ENCODE results near the gene ERBB2.

Gene ERBB2

DNA sequence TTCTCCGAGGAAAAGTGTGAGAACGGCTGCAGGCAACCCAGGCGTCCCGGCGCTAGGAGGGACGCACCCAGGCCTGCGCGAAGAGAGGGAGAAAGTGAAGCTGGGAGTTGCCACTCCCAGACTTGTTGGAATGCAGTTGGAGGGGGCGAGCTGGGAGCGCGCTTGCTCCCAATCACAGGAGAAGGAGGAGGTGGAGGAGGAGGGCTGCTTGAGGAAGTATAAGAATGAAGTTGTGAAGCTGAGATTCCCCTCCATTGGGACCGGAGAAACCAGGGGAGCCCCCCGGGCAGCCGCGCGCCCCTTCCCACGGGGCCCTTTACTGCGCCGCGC, at the start of gene ERBB2:
ERBB2 (plus strand) TSS at position 247 of the 330 bp plus-strand sequence. CDS start 175 bp downstream, outside the sequence.
- no peak for DNase-seq

DNA sequence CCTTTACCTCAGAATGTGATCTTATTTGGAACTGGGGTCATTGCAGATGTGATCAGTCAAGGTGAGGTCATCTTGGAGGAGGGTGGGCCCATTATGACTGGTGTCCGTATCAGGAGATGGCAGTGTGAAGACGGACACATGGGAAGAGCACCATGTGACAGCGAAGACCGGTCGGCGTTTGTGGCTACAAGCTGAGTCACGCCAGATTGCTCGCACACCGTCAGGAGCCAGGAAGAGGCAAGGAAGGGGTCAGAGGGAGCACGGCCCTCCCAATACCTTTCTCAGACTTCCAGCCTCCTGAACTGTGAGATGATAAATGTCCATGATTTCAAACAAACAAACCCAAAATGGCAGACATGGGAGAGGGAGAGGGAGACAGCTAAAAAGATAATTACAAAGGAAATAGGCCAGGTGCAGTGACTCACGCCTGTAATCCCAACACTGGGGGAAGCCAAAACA, 49.7 kb upstream of the ERBB2 start:
- no peak for DNase-seq

GRCh38 chr17:39651923-39652586, 47.8 kb upstream of the ERBB2 start:
- no peak for DNase-seq

GRCh38 chr17:39652587-39653315, 47.1 kb upstream of the ERBB2 start:
- DNase-seq, result no peak

- no peak for DNase-seq
Observed at GRCh38 chr17:39653316-39653661, 46.6 kb upstream of the ERBB2 start.

GRCh38 chr17:39653662-39654331, 46.1 kb upstream of the ERBB2 start:
- DNase-seq, result peak; percentile 42 to 73 (median 63)

DNA sequence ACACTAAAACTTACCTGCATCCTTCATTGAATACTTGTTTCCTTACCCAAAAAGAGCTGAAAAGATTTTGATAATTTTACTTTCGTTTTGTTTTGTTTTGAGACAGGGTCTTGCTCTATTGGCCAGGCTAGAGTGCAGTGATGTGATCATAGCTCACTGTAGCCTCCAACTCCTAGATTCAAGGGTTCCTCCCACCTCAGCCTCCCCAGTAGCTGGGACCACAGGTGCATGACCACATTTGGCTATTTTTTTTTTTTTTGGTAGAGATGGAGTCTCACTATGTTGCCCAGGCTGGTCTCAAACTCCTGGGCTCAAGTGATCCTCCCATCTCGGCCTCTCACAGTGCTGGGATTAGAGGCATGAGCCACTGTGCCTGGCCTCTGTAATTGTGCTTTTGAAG, 44.8 kb upstream of the ERBB2 start:
- DNase-seq, result no peak

- no peak for DNase-seq
Observed at GRCh38 chr17:39658346-39658745, 41.5 kb upstream of the ERBB2 start.

DNA sequence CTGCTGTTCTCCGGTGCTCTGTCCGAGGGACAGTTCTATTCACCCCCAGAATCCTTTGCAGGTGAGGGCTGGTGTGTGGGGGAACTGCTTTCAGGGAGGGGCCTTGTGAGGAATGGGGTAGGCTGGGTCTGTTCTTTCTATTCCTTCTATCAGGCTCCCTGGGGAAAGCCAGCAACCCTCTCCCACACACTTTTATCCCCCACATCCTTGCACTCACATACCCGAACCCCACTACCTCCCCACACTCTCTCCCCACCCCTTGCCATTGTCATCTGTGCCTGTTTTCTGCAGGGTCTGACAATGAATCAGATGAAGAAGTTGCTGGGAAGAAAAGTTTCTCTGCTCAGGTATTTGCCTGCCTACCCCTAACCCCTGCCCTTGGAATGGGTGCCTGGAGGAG, 41.1 kb upstream of the ERBB2 start:
- no peak for DNase-seq

DNA sequence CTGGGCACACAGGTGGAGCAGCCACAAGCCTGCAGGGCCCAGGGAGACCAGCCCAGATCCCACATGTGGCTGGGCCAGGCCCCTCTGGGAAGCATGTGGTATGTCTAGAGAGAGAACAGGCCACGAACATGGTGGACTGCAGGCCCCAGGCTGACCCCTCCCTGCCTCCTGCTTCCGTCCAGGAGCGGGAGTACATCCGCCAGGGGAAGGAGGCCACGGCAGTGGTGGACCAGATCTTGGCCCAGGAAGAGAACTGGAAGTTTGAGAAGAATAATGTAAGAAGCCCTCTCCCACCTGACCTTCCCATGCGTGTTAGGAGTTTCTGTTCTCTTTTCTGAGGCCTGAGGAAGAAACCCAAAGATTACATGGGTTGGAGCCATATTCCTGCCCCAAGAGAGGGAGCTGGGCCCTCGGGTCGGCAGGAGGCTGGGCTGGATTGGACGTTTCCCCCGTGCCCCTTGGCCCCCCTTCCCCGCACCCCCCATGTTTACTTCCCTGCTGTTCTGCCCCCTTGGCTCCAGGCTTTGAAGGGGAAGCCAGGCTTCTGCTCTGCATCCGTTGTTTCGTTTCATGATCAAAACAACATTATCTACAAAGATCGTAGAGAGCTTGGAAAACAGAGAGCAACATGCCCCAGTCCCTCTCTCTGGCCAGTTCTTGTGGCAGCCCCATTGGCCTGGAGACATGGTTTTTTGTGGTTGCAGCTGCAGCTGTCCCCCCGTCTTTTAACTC, 40.4 kb upstream of the ERBB2 start:
- no peak for DNase-seq

GRCh38 chr17:39660011-39660360, 39.9 kb upstream of the ERBB2 start:
- no peak for DNase-seq

GRCh38 chr17:39660397-39661385, 39.2 kb upstream of the ERBB2 start:
- DNase-seq, result no peak

DNA sequence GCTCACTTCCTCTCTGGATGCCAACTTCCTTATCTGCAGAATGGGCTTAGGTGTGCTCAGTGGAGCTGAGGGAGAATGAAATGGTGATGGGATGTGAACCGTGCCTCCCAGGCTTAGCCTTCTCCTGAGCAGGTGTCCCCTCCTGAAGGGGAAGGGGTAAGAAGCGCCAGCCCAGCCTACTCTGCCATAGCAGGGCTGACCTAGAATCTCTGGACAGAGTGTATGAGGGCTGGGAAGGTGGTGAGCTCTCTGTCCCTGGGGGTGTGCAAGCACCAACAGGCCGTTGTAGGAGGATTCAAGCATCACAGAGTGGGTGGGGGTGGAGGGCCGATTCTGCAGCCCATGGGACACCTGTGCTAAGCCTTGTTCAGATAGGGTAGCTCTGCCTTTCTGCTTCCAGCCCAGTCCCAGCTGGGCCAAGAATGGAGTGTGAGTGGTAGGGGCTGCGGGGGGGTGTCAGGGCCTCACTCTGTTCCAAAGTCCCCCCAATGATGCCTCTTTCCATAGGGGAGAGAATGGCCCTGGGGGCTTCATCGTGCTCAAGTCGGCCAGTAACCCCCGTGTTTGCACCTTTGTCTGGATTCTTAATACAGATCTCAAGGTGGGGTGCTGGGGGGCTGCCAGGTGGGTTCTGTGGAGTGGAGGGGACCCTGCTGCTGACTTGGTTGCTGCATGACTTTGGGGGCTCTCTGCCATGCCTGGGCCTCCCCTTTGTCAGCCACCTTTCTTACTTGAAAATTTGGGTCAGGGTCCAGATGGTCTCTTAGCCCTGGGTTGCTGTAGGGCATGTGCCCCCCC, 37.9 kb upstream of the ERBB2 start:
- no peak for DNase-seq

DNA sequence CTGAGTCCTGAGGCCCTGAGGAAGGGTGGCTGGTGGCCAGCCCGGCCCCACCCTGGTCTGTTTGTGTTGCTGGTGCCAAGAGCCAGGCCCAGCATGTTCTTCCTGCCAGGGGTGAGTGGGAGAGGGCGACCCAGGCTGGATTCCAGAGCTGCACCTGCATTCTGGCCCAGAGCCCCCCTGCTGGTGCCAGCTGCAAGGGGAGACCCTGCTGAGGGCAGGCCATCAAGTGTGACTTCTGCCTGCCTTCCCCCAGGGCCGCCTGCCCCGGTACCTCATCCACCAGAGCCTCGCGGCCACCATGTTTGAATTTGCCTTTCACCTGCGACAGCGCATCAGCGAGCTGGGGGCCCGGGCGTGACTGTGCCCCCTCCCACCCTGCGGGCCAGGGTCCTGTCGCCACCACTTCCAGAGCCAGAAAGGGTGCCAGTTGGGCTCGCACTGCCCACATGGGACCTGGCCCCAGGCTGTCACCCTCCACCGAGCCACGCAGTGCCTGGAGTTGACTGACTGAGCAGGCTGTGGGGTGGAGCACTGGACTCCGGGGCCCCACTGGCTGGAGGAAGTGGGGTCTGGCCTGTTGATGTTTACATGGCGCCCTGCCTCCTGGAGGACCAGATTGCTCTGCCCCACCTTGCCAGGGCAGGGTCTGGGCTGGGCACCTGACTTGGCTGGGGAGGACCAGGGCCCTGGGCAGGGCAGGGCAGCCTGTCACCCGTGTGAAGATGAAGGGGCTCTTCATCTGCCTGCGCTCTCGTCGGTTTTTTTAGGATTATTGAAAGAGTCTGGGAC, 37.1 kb upstream of the ERBB2 start:
- no peak for DNase-seq

- DNase-seq, result no peak
Observed at GRCh38 chr17:39663340-39663687, 36.5 kb upstream of the ERBB2 start.

GRCh38 chr17:39663688-39664580, 35.9 kb upstream of the ERBB2 start:
- no peak for DNase-seq

- no peak for DNase-seq
Observed at GRCh38 chr17:39664581-39665561, 35.0 kb upstream of the ERBB2 start, which contains the start of gene TCAP. Gene TCAP, plus strand, starts transcription at chr17:39665349. Its CDS starts 11 bp downstream, at chr17:39665360.

DNA sequence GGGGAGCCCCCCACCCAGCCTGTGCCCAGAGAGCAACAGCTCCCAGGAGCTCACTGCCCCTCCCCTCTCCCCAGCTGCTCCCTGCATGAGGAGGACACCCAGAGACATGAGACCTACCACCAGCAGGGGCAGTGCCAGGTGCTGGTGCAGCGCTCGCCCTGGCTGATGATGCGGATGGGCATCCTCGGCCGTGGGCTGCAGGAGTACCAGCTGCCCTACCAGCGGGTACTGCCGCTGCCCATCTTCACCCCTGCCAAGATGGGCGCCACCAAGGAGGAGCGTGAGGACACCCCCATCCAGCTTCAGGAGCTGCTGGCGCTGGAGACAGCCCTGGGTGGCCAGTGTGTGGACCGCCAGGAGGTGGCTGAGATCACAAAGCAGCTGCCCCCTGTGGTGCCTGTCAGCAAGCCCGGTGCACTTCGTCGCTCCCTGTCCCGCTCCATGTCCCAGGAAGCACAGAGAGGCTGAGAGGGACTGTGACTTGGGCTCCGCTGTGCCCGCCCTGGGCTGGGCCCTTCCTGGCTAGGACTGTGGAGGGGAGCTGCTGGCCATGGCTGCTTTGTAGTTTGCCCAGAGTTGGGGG, 34.1 kb upstream of the ERBB2 start:
- no peak for DNase-seq
